Measurements from ENCODE around the gene TRIOBP. TPM values are rescaled to one million over a fixed set of nuclear protein-coding genes. Genes with fewer than 3 reads are reported as not detected.

Gene TRIOBP
- polyA plus RNA-seq, 2 donors, result 57.8 to 63.8 TPM

GRCh38 chr22:37677493-37677974 lies 19.3 kb upstream of the TRIOBP start:
- H3K4me1 ChIP-seq (ENCODE audit: control insufficient read depth in 2 of 2, insufficient read depth in 2 of 2, low read length in 1 of 2), result peaks cover 0 to 12% of the 10 kb centered on the region in 2 donors

GRCh38 chr22:37678372-37678771 lies 18.5 kb upstream of the TRIOBP start:
- Histone ChIP-seq H3K27ac (ENCODE audit: low read depth in 2 of 2, low read length in 1 of 2) (no peak overlapping the region), H3K36me3 (ENCODE audit: control insufficient read depth in 2 of 2, insufficient read depth in 2 of 2, low read length in 1 of 2) (peaks cover 0 to 2% of the 10 kb centered on the region in 2 donors), H3K4me3 (ENCODE audit: low read depth in 1 of 2, low read length in 2 of 2) (no peak overlapping the region), H3K4me1 (ENCODE audit: control insufficient read depth in 2 of 2, insufficient read depth in 2 of 2, low read length in 1 of 2) (peaks cover 0 to 12% of the 10 kb centered on the region in 2 donors), H3K27me3 (ENCODE audit: control insufficient read depth in 1 of 2, insufficient read depth in 2 of 2, low read length in 2 of 2) (no peaks in the 10 kb centered on the region), H3K9me3 (ENCODE audit: control insufficient read depth in 2 of 2, insufficient read depth in 1 of 2, low read depth in 1 of 2, low read length in 1 of 2) (no peaks in the 10 kb centered on the region)
- WGBS, 2 donors, result 66 to 80% methylated on average over 18 of the region's 18 CpGs

More at GRCh38 chr22:37677493-37677974, 19.3 kb upstream of the TRIOBP start:
- peaks cover 0 to 2% of the 10 kb centered on the region in 2 donors for H3K36me3 ChIP-seq (ENCODE audit: control insufficient read depth in 2 of 2, insufficient read depth in 2 of 2, low read length in 1 of 2)
- no peaks in the 10 kb centered on the region for H3K27me3 ChIP-seq (ENCODE audit: control insufficient read depth in 1 of 2, insufficient read depth in 2 of 2, low read length in 2 of 2)
- no peak overlapping the region for H3K4me3 ChIP-seq (ENCODE audit: low read depth in 1 of 2, low read length in 2 of 2)
- H3K9me3 ChIP-seq (ENCODE audit: control insufficient read depth in 2 of 2, insufficient read depth in 1 of 2, low read depth in 1 of 2, low read length in 1 of 2), result no peaks in the 10 kb centered on the region
- peak overlapping the region; percentile 78 to 94 for H3K27ac ChIP-seq (ENCODE audit: low read depth in 2 of 2, low read length in 1 of 2)
- 51 to 56% methylated on average over 15 of the region's 15 CpGs for WGBS, 2 donors

DNA sequence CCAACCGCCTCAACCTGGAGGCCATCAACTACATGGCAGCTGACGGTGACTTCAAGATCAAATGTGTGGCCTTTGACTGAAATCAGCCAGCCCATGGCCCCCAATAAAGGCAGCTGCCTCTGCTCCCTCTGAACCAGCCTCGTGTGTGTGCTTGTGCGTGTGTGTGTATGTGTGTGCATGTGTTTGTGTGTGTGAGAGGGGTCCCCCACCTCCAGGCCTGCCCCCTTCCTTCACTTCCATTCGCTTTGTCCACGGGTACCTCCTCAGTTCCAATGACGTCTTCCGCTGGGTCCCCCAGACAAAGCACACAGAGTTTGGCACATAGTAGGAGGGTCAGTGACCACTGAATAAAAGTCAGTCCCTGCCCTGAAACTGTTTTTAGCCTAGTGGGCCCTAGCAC lies 17.2 kb upstream of the TRIOBP start:
- H3K27me3 ChIP-seq (ENCODE audit: control insufficient read depth in 1 of 2, insufficient read depth in 2 of 2, low read length in 2 of 2), result no peaks in the 10 kb centered on the region
- no peaks in the 10 kb centered on the region for H3K9me3 ChIP-seq (ENCODE audit: control insufficient read depth in 2 of 2, insufficient read depth in 1 of 2, low read depth in 1 of 2, low read length in 1 of 2)
- no peak overlapping the region for H3K27ac ChIP-seq (ENCODE audit: low read depth in 2 of 2, low read length in 1 of 2)
- H3K4me1 ChIP-seq (ENCODE audit: control insufficient read depth in 2 of 2, insufficient read depth in 2 of 2, low read length in 1 of 2), result peaks cover 0 to 10% of the 10 kb centered on the region in 2 donors
- no peak overlapping the region for H3K4me3 ChIP-seq (ENCODE audit: low read depth in 1 of 2, low read length in 2 of 2)
- H3K36me3 ChIP-seq (ENCODE audit: control insufficient read depth in 2 of 2, insufficient read depth in 2 of 2, low read length in 1 of 2), result peaks cover 0 to 2% of the 10 kb centered on the region in 2 donors
- 81 to 84% methylated on average over 8 of the region's 8 CpGs for WGBS, 2 donors

DNA sequence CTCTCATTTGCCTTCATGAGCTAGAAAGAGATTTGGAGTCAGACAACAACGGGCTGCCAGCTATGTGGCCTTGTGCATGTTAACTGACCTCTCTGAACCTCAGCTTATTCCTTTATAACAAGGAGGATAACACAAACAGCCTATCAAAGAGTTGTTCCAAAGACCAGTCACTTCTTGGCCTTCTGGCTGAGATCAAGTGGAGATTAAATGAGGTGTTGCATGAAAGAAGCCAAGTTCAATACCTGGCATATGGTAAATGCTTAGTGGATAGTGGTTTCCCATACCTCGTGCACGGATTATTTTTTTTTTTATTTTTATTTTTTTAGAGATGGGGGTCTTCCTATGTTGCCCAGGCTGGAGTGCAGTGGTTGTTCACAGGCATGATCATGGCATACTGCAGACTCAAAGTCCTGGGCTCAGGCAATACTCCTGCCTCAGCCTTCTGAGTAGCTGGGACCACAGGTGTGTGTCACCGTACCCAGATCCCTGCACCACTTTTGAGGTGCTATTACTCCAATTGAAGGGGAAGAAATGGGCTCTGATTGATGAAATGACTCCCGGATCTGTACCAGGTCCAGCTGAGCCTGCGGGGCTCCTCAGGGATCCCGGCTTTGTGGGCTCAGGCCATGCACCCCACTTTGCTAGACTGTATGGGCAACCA lies 16.5 kb upstream of the TRIOBP start:
- Histone ChIP-seq H3K36me3 (ENCODE audit: control insufficient read depth in 2 of 2, insufficient read depth in 2 of 2, low read length in 1 of 2) (peaks cover 0 to 2% of the 10 kb centered on the region in 2 donors), H3K27me3 (ENCODE audit: control insufficient read depth in 1 of 2, insufficient read depth in 2 of 2, low read length in 2 of 2) (no peaks in the 10 kb centered on the region), H3K27ac (ENCODE audit: low read depth in 2 of 2, low read length in 1 of 2) (no peak overlapping the region), H3K9me3 (ENCODE audit: control insufficient read depth in 2 of 2, insufficient read depth in 1 of 2, low read depth in 1 of 2, low read length in 1 of 2) (no peaks in the 10 kb centered on the region), H3K4me3 (ENCODE audit: low read depth in 1 of 2, low read length in 2 of 2) (no peak overlapping the region), H3K4me1 (ENCODE audit: control insufficient read depth in 2 of 2, insufficient read depth in 2 of 2, low read length in 1 of 2) (peaks cover 0 to 5% of the 10 kb centered on the region in 2 donors)
- 76% methylated on average over 7 of the region's 7 CpGs for WGBS, 2 donors

- Histone ChIP-seq H3K4me3 (ENCODE audit: low read depth in 1 of 2, low read length in 2 of 2) (no peak overlapping the region), H3K4me1 (ENCODE audit: control insufficient read depth in 2 of 2, insufficient read depth in 2 of 2, low read length in 1 of 2) (peaks cover 0 to 8% of the 10 kb centered on the region in 2 donors), H3K27ac (ENCODE audit: low read depth in 2 of 2, low read length in 1 of 2) (peak overlapping the region in 1 of 2 donors; percentile 62), H3K9me3 (ENCODE audit: control insufficient read depth in 2 of 2, insufficient read depth in 1 of 2, low read depth in 1 of 2, low read length in 1 of 2) (no peaks in the 10 kb centered on the region), H3K27me3 (ENCODE audit: control insufficient read depth in 1 of 2, insufficient read depth in 2 of 2, low read length in 2 of 2) (no peaks in the 10 kb centered on the region), H3K36me3 (ENCODE audit: control insufficient read depth in 2 of 2, insufficient read depth in 2 of 2, low read length in 1 of 2) (peaks cover 0 to 2% of the 10 kb centered on the region in 2 donors)
- 76 to 79% methylated on average over 2 of the region's 2 CpGs for WGBS, 2 donors
These were observed 15.8 kb upstream of the TRIOBP start for GRCh38 chr22:37681001-37681424.

- Histone ChIP-seq H3K27me3 (ENCODE audit: control insufficient read depth in 1 of 2, insufficient read depth in 2 of 2, low read length in 2 of 2) (no peaks in the 10 kb centered on the region), H3K36me3 (ENCODE audit: control insufficient read depth in 2 of 2, insufficient read depth in 2 of 2, low read length in 1 of 2) (peaks cover 0 to 2% of the 10 kb centered on the region in 2 donors), H3K4me1 (ENCODE audit: control insufficient read depth in 2 of 2, insufficient read depth in 2 of 2, low read length in 1 of 2) (peaks cover 0 to 8% of the 10 kb centered on the region in 2 donors), H3K9me3 (ENCODE audit: control insufficient read depth in 2 of 2, insufficient read depth in 1 of 2, low read depth in 1 of 2, low read length in 1 of 2) (no peaks in the 10 kb centered on the region), H3K27ac (ENCODE audit: low read depth in 2 of 2, low read length in 1 of 2) (peak overlapping the region in 1 of 2 donors; percentile 62), H3K4me3 (ENCODE audit: low read depth in 1 of 2, low read length in 2 of 2) (no peak overlapping the region)
- WGBS, 2 donors, result 14 to 17% methylated on average over 6 of the region's 6 CpGs
These were observed 15.2 kb upstream of the TRIOBP start for GRCh38 chr22:37681556-37682049.

DNA sequence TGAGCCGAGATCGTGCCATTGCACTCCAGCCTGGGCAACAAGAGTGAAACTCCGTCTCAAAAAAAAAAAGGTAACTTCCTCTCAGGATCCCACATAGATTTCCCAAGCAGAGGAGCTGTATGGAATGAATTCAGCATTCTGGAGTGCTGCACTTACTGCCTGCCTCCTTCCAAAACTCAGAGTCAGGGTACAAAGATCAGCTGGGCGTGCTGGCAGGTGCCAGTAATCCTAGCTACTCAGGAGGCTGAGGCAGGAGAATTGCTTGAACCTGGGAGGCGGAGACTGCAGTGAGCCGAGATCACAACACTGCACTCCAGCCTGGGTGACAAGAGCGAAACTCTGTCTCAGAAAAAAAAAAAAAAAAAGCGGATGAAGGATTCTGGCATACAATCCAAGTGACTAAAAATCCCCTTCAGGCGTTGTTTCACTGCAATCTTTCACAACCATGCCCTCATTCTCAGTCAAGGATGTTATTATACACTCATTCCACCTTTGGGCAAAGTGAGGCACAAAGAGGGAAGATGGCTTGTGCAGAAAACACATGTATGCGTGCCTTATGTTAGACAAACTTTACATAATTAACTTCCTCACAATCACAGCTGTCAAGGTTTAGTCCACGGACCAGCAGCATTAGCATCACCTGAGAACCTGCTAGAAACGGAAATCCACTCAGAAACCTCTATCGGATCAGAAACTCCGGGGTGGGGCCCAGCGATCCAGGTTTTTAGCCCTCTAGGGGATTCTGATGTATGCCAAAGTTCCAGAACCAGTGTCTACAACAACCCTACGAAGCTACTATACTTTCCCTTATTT lies 11.8 kb upstream of the TRIOBP start:
- Histone ChIP-seq H3K27ac (ENCODE audit: low read depth in 2 of 2, low read length in 1 of 2) (peak overlapping the region; percentile 19 to 95), H3K36me3 (ENCODE audit: control insufficient read depth in 2 of 2, insufficient read depth in 2 of 2, low read length in 1 of 2) (peaks cover 0 to 7% of the 10 kb centered on the region in 2 donors), H3K9me3 (ENCODE audit: control insufficient read depth in 2 of 2, insufficient read depth in 1 of 2, low read depth in 1 of 2, low read length in 1 of 2) (no peaks in the 10 kb centered on the region), H3K4me1 (ENCODE audit: control insufficient read depth in 2 of 2, insufficient read depth in 2 of 2, low read length in 1 of 2) (peaks cover 2 to 9% of the 10 kb centered on the region in 2 donors), H3K27me3 (ENCODE audit: control insufficient read depth in 1 of 2, insufficient read depth in 2 of 2, low read length in 2 of 2) (no peaks in the 10 kb centered on the region), H3K4me3 (ENCODE audit: low read depth in 1 of 2, low read length in 2 of 2) (no peak overlapping the region)
- 50 to 58% methylated on average over 16 of the region's 16 CpGs for WGBS, 2 donors

- peaks cover 4 to 9% of the 10 kb centered on the region in 2 donors for H3K36me3 ChIP-seq (ENCODE audit: control insufficient read depth in 2 of 2, insufficient read depth in 2 of 2, low read length in 1 of 2)
- WGBS, 2 donors, result 2% methylated on average over 57 to 62 of the region's 62 CpGs
These were observed 10.6 kb upstream of the TRIOBP start, which contains the start of gene NOL12 for GRCh38 chr22:37686002-37686982. NOL12 (plus strand) TSS chr22:37686343; CDS start chr22:37686393, 50 bp downstream.

More at GRCh38 chr22:37686002-37686982, 10.6 kb upstream of the TRIOBP start, which contains the start of gene NOL12:
- Histone ChIP-seq H3K27ac (ENCODE audit: low read depth in 2 of 2, low read length in 1 of 2) (peak within 1 kb of the TSS; percentile 79 to 95), H3K4me1 (ENCODE audit: control insufficient read depth in 2 of 2, insufficient read depth in 2 of 2, low read length in 1 of 2) (peaks cover 2 to 9% of the 10 kb centered on the region in 2 donors), H3K27me3 (ENCODE audit: control insufficient read depth in 1 of 2, insufficient read depth in 2 of 2, low read length in 2 of 2) (no peaks in the 10 kb centered on the region), H3K9me3 (ENCODE audit: control insufficient read depth in 2 of 2, insufficient read depth in 1 of 2, low read depth in 1 of 2, low read length in 1 of 2) (no peaks in the 10 kb centered on the region), H3K4me3 (ENCODE audit: low read depth in 1 of 2, low read length in 2 of 2) (peak within 1 kb of the TSS; percentile 81)

Measured in esophagus (tissue), 2 donors.